Measurements from ENCODE around the gene MBD3L5. TPM values are rescaled to one million over a fixed set of nuclear protein-coding genes. Genes with fewer than 3 reads are reported as not detected.
"Not testable (repeated sequence)": the region's sequence is repeated elsewhere in the genome, so short reads cannot be mapped to it uniquely, and the experiment has no call there.

The MBD3L5 gene
- not detected in 2 replicates for total RNA-seq
- long read RNA-seq: 0 reads

DNA sequence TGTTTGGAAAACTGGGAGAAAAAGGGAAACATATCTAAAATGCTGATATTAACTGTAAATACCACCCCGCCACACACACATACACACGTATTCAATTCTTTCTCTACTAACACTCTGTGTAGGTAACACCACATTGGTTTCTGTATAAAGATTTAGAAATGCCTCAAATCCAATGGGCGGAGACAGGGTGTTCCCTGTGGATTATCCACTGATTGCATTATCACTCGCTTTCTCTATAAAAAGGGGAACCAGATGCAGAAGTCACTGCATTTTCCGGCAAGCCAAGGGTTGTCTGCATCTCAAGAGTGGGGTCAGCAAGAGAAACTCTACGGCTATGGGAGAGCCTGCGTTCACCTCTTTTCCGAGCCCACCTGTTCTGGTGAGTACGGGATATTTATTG is at the start of gene MBD3L5:
Gene MBD3L5, plus strand, starts transcription at position 301 of the 400 bp plus-strand sequence. Its CDS starts 34 bp downstream, at position 335.
- H3K4me1 Mint-ChIP-seq; H3K36me3 Mint-ChIP-seq (ENCODE audit: low read depth); H3K4me3 Mint-ChIP-seq; H3K27ac Mint-ChIP-seq (ENCODE audit: unreplicated experiment); H3K9me3 Mint-ChIP-seq; DNase-seq (ENCODE audit: low read depth, low spot score); H3K27me3 Mint-ChIP-seq (ENCODE audit: low read depth): not testable (repeated sequence)

- TF ChIP-seq, protein P1, sequence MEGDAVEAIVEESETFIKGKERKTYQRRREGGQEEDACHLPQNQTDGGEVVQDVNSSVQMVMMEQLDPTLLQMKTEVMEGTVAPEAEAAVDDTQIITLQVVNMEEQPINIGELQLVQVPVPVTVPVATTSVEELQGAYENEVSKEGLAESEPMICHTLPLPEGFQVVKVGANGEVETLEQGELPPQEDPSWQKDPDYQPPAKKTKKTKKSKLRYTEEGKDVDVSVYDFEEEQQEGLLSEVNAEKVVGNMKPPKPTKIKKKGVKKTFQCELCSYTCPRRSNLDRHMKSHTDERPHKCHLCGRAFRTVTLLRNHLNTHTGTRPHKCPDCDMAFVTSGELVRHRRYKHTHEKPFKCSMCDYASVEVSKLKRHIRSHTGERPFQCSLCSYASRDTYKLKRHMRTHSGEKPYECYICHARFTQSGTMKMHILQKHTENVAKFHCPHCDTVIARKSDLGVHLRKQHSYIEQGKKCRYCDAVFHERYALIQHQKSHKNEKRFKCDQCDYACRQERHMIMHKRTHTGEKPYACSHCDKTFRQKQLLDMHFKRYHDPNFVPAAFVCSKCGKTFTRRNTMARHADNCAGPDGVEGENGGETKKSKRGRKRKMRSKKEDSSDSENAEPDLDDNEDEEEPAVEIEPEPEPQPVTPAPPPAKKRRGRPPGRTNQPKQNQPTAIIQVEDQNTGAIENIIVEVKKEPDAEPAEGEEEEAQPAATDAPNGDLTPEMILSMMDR (conservative IDR thresholded peaks at IDR 0.05): no peak
- Mint-ChIP-seq H3K36me3 (ENCODE audit: low read depth) (peaks cover 2% of the 10 kb centered on the region), H3K9me3 (peaks cover 28% of the 10 kb centered on the region), H3K4me1 (no peaks in the 10 kb centered on the region), H3K4me3 (no peak overlapping the region), H3K27me3 (ENCODE audit: low read depth) (peaks cover 21% of the 10 kb centered on the region), H3K27ac (ENCODE audit: unreplicated experiment) (no peak overlapping the region)
- no peak for DNase-seq (ENCODE audit: low read depth, low spot score)
These were observed 46.9 kb upstream of the MBD3L5 start for GRCh38 chr19:6983448-6983847.

DNA sequence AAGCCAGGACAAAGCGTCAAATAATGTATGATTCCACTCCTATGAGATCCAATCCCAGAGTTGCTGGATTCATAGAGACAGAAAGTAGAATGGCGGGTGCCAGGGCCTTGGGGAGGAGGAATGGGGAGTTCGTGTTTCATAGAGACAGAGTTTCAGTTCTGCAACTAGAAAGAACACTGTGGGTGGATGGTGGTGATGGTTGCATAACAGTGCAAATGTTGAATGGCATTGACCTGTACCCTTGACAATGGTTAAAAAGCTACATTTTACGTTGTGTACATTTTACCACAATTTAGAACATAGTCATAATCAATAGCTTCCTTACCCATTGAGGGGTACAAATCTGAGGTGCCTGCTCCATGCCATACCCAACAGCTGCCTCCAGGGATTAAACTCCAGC is 42.5 kb upstream of the MBD3L5 start:
- Mint-ChIP-seq H3K27me3 (ENCODE audit: low read depth) (peaks cover 40% of the 10 kb centered on the region), H3K9me3 (peaks cover 19% of the 10 kb centered on the region), H3K27ac (ENCODE audit: unreplicated experiment) (no peak overlapping the region), H3K4me1 (no peaks in the 10 kb centered on the region), H3K4me3 (no peak overlapping the region), H3K36me3 (ENCODE audit: low read depth) (peaks cover 2% of the 10 kb centered on the region)
- no peak for DNase-seq (ENCODE audit: low read depth, low spot score)
- TF ChIP-seq, protein P1 (conservative IDR thresholded peaks at IDR 0.05): no peak

GRCh38 chr19:6988257-6988656 is 42.1 kb upstream of the MBD3L5 start:
- TF ChIP-seq, protein P1 (conservative IDR thresholded peaks at IDR 0.05): no peak
- Mint-ChIP-seq H3K27me3 (ENCODE audit: low read depth) (peaks cover 37% of the 10 kb centered on the region), H3K27ac (ENCODE audit: unreplicated experiment) (no peak overlapping the region), H3K4me3 (no peak overlapping the region), H3K36me3 (ENCODE audit: low read depth) (peaks cover 2% of the 10 kb centered on the region), H3K9me3 (peaks cover 16% of the 10 kb centered on the region), H3K4me1 (no peaks in the 10 kb centered on the region)
- no peak for DNase-seq (ENCODE audit: low read depth, low spot score)

- no peaks in the 10 kb centered on the region for H3K4me1 Mint-ChIP-seq
- peaks cover 8% of the 10 kb centered on the region for H3K36me3 Mint-ChIP-seq (ENCODE audit: low read depth)
- peaks cover 22% of the 10 kb centered on the region for H3K27me3 Mint-ChIP-seq (ENCODE audit: low read depth)
- no peak for DNase-seq (ENCODE audit: low read depth, low spot score)
- no peak overlapping the region for H3K4me3 Mint-ChIP-seq
- no peak overlapping the region for H3K27ac Mint-ChIP-seq (ENCODE audit: unreplicated experiment)
- TF ChIP-seq, protein P1 (conservative IDR thresholded peaks at IDR 0.05): no peak
- peaks cover 13% of the 10 kb centered on the region for H3K9me3 Mint-ChIP-seq
These were observed 35.3 kb upstream of the MBD3L5 start for GRCh38 chr19:6995054-6995453.

DNA sequence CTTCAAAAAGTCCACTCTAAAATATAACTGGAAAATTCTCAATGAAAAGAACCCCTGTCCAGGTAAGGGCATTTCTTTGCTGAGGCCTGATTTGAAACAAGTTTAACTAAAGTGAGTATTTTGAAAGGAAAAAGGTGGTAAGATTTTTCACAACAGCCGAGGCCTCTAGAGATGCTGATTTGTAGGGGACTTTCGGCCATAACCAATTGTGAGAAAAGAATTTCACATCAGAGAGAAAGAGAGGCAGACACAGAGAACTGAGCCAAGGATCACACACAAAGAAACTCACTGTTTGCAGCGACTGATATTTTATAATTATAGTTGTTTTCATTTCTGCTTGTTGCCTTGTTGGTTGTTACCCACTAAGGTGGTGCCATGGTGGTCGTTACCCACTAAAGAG is 33.6 kb upstream of the MBD3L5 start:
- peaks cover 8% of the 10 kb centered on the region for H3K36me3 Mint-ChIP-seq (ENCODE audit: low read depth)
- H3K27me3 Mint-ChIP-seq (ENCODE audit: low read depth): peaks cover 31% of the 10 kb centered on the region
- H3K27ac Mint-ChIP-seq (ENCODE audit: unreplicated experiment): no peak overlapping the region
- no peaks in the 10 kb centered on the region for H3K4me1 Mint-ChIP-seq
- H3K9me3 Mint-ChIP-seq: peaks cover 13% of the 10 kb centered on the region
- TF ChIP-seq, protein P1 (conservative IDR thresholded peaks at IDR 0.05): no peak
- DNase-seq (ENCODE audit: low read depth, low spot score): no peak
- no peak overlapping the region for H3K4me3 Mint-ChIP-seq

Data from neural crest cell (in vitro differentiated cells).